Activated T-helper 2 cell treated with anti-CD3 and anti-CD28 coated beads, Interferon-gamma antibody, Interleukin-2, Interleukin-4, amounts not matched to agents 10 μg/mL and 5 μg/mL and 100 μg/mL, durations not matched to agents 14 hours and 24 hours and 36 hours (primary cell): ENCODE measurements around the gene DPP7. TPM values are rescaled to one million over a fixed set of nuclear protein-coding genes. Genes with fewer than 3 reads are reported as not detected.
A peak's percentile ranks its signal among the peaks of the same experiment; 100 is the strongest.

Source experiments
- DNase-seq: peaks from one replicate; pipeline ENCODE4 v3.0.0; 2021; ENCODE audit warnings: low spot score
- H3K27ac Mint-ChIP-seq: one replicate; pipeline ENCODE4 v1.8.0; 2021; ENCODE audit warnings: mixed read lengths
- H3K27me3 Mint-ChIP-seq: one replicate; pipeline ENCODE4 v1.8.0; 2021; ENCODE audit warnings: low read depth, mixed read lengths
- H3K36me3 Mint-ChIP-seq: one replicate; pipeline ENCODE4 v1.8.0; 2021; ENCODE audit warnings: low read depth, mixed read lengths
- H3K4me1 Mint-ChIP-seq: one replicate; pipeline ENCODE4 v1.8.0; 2021; ENCODE audit warnings: low read depth, mixed read lengths
- H3K4me3 Mint-ChIP-seq: one replicate; pipeline ENCODE4 v1.8.0; 2021; ENCODE audit warnings: low read depth, mild to moderate bottlenecking, moderate library complexity, mixed read lengths
- H3K9me3 Mint-ChIP-seq: one replicate; pipeline ENCODE4 v1.8.0; 2021; ENCODE audit warnings: mixed read lengths
- intact Hi-C: fragments of 100-400 bp; cut with micrococcal nuclease; formaldehyde crosslinking; loops from one replicate; pipeline ENCODE4 v1.15.1; 2023
- total RNA-seq: library from RNA; stranded (reverse); gene quantifications from 2 replicates; pipeline ENCODE4 v1.2.3, GENCODE V29; 2022

DPP7 gene
- total RNA-seq, 1 donor from 2014 or later: 318 TPM

- Mint-ChIP-seq H3K9me3 (no peaks in the 10 kb centered on the region), H3K4me3 (no peak overlapping the region), H3K27ac (no peak overlapping the region), H3K36me3 (peaks cover 23% of the 10 kb centered on the region), H3K27me3 (no peaks in the 10 kb centered on the region), H3K4me1 (peaks cover 9% of the 10 kb centered on the region)
- no peak for DNase-seq
- intact Hi-C loops: no loop called here
These were observed 16.6 kb downstream of the DPP7 start for GRCh38 chr9:137097761-137098462.

- Mint-ChIP-seq H3K36me3 (peaks cover 31% of the 10 kb centered on the region), H3K27me3 (no peaks in the 10 kb centered on the region), H3K4me3 (no peak overlapping the region), H3K27ac (peak overlapping the region; percentile 85), H3K9me3 (no peaks in the 10 kb centered on the region), H3K4me1 (peaks cover 9% of the 10 kb centered on the region)
- intact Hi-C loops: no loop called here
- no peak for DNase-seq
These were observed 17.6 kb downstream of the DPP7 start for GRCh38 chr9:137096785-137097546.

- H3K36me3 Mint-ChIP-seq: peaks cover 31% of the 10 kb centered on the region
- H3K4me1 Mint-ChIP-seq: peaks cover 9% of the 10 kb centered on the region
- intact Hi-C loops: loop anchor here (1.0 to 2.0 kb wide), 2 partner anchors 9 to 19 kb away; partner anchors contain the start of gene DPP7
- H3K27ac Mint-ChIP-seq: peak overlapping the region; percentile 85
- peak; percentile 81 for DNase-seq
- peak overlapping the region; percentile 63 for H3K4me3 Mint-ChIP-seq
- no peaks in the 10 kb centered on the region for H3K27me3 Mint-ChIP-seq
- H3K9me3 Mint-ChIP-seq: no peaks in the 10 kb centered on the region
These were observed 18.6 kb downstream of the DPP7 start for GRCh38 chr9:137095664-137096517.

- intact Hi-C loops: loop anchor here (5.0 kb wide), 1 partner anchor 148 kb away; no protein-coding TSS in a partner anchor
- Mint-ChIP-seq H3K9me3 (no peaks in the 10 kb centered on the region), H3K36me3 (peaks cover 30% of the 10 kb centered on the region), H3K27me3 (no peaks in the 10 kb centered on the region), H3K27ac (no peak overlapping the region), H3K4me3 (peak overlapping the region; percentile 5), H3K4me1 (peaks cover 27% of the 10 kb centered on the region)
- no peak for DNase-seq
These were observed 25.1 kb downstream of the DPP7 start for GRCh38 chr9:137089232-137089947.

GRCh38 chr9:137088121-137088520 lies 26.4 kb downstream of the DPP7 start:
- H3K4me3 Mint-ChIP-seq: peak overlapping the region; percentile 85
- H3K4me1 Mint-ChIP-seq: peaks cover 34% of the 10 kb centered on the region
- no peaks in the 10 kb centered on the region for H3K9me3 Mint-ChIP-seq
- H3K27me3 Mint-ChIP-seq: no peaks in the 10 kb centered on the region
- no peak for DNase-seq
- peaks cover 25% of the 10 kb centered on the region for H3K36me3 Mint-ChIP-seq
- intact Hi-C loops: loop anchor here (5.0 kb wide), 1 partner anchor 149 kb away; no protein-coding TSS in a partner anchor
- H3K27ac Mint-ChIP-seq: peak overlapping the region; percentile 84

- Mint-ChIP-seq H3K4me1 (peaks cover 34% of the 10 kb centered on the region), H3K9me3 (no peaks in the 10 kb centered on the region), H3K4me3 (peak overlapping the region; percentile 85), H3K36me3 (peaks cover 18% of the 10 kb centered on the region), H3K27me3 (no peaks in the 10 kb centered on the region), H3K27ac (peak overlapping the region; percentile 84)
- intact Hi-C loops: loop anchor here (1.0 to 5.0 kb wide), 4 partner anchors 8 to 150 kb away; partner anchors contain the start of gene DPP7
- no peak for DNase-seq
These were observed 27.1 kb downstream of the DPP7 start for GRCh38 chr9:137087409-137087925.

DNA sequence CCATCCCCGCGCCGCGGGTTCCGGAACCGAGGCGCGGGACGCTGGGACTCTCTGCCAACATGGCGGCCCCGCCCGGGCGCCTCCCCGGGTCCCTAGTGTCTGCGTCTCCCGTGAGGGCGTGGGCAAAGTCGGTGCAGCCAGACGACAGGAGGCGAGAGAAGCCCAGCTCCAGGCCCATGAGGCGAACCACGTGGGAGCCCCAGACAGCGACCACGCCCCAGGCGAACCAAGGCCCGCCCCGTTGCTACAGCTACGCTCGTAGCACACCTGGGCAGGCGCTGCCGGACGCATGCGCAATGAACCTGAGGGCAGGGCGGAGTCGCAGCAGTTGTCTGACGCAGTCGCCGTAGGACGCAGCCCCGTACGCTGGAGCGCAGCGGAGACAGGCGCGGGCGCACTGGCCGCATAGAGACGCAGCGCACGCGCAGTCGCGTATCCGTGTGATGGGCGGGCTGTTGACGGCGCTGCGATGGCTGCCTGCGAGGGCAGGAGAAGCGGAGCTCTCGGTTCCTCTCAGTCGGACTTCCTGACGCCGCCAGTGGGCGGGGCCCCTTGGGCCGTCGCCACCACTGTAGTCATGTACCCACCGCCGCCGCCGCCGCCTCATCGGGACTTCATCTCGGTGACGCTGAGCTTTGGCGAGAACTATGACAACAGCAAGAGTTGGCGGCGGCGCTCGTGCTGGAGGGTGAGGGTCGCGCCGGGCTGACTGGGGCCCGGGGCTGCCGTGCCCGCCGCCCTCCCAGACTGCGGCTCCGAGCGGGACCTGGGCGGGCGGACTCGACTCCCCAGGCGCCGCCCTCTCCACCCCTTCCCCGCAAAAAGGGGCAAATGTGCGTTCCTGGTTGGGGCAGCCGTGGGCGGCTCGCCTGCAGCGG lies 27.8 kb downstream of the DPP7 start, which contains the start of gene MAN1B1:
Gene MAN1B1, plus strand, starts transcription at position 455 of the 878 bp plus-strand sequence. Its CDS starts 15 bp downstream, at position 470.
- peaks cover 20% of the 10 kb centered on the region for H3K36me3 Mint-ChIP-seq

DNA sequence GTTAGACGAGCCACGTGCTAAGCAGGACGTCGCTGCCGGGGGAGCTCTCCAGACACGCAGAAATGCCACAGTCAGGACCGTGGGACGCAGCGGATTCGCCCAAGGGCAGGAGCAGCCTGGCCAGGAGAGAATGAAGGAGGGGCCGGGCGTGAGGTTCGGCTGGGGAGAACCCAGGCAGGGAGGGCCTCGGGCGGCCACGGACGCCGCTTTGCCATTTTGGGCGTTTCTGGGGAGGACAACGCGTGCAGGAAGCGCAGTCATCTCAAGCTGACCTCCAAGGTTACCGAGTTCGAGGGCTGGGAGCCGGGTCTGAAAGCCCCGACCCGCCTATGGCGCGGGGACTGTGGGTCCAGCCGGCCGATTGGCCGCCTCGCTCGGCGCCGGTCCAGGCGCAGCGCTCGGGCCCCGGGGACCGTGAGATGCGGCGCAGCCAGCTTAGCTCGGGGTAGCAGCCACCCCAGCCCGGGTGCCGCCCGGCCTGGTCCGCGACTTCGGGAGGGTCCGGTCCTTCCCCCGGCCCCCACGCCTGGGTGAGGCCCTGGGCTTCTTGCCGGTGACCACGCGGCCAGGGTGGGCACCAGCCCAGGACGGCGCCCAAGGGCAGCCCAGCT lies 28.5 kb downstream of the DPP7 start:
- Mint-ChIP-seq H3K4me1 (peaks cover 34% of the 10 kb centered on the region), H3K9me3 (no peaks in the 10 kb centered on the region), H3K27me3 (no peaks in the 10 kb centered on the region), H3K27ac (peak overlapping the region; percentile 88), H3K4me3 (peak overlapping the region; percentile 92), H3K36me3 (peaks cover 25% of the 10 kb centered on the region)
- intact Hi-C loops: loop anchor here (1.0 to 5.0 kb wide), 4 partner anchors 16 to 151 kb away; partner anchors contain the start of genes DPP7 and SAPCD2
- peak; percentile 40 for DNase-seq

More for the DNA sequence above, 27.8 kb downstream of the DPP7 start, which contains the start of gene MAN1B1:
- H3K27me3 Mint-ChIP-seq: no peaks in the 10 kb centered on the region
- H3K4me1 Mint-ChIP-seq: peaks cover 34% of the 10 kb centered on the region
- DNase-seq: peak; percentile 100
- H3K9me3 Mint-ChIP-seq: no peaks in the 10 kb centered on the region
- intact Hi-C loops: loop anchor here (1.0 to 5.0 kb wide), 5 partner anchors 9 to 151 kb away; partner anchors contain the start of genes DPP7 and SAPCD2
- peak within 1 kb of the TSS; percentile 92 for H3K4me3 Mint-ChIP-seq
- H3K27ac Mint-ChIP-seq: peak within 1 kb of the TSS; percentile 88

GRCh38 chr9:137084526-137084925 lies 30.0 kb downstream of the DPP7 start:
- H3K36me3 Mint-ChIP-seq: peaks cover 25% of the 10 kb centered on the region
- no peak for DNase-seq
- no peaks in the 10 kb centered on the region for H3K9me3 Mint-ChIP-seq
- no peaks in the 10 kb centered on the region for H3K27me3 Mint-ChIP-seq
- H3K4me1 Mint-ChIP-seq: peaks cover 34% of the 10 kb centered on the region
- H3K4me3 Mint-ChIP-seq: no peak overlapping the region
- H3K27ac Mint-ChIP-seq: no peak overlapping the region
- intact Hi-C loops: no loop called here

DNA sequence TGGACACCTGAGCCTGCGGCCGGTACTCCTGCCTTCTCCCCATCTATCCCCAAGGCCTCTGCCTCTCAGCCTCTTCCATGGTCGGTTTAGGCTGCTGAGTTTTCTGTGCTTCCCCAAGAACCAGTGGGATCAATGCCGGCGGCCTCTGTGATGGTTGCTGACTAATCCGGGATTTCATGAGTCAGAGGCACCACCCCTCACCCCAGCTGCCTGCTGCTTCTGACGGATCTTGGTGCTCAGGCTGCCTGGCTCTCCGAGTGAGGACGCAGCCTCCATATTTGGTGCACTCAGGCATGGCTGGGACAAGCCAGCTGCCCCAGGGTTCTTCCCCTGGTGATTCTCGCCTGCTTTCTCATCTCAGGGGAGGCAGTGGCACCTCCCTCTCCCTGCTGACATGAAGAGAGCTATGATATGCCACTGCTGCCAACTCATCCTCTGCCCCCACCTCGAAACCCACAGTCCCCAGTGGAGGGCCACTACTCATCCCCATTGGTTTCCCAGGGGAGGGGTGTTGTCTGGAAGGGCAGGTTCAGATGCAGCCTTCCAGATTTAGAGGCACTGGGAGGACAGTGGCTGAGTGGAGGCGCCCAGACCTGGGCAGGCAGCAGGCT lies 31.0 kb downstream of the DPP7 start:
- Mint-ChIP-seq H3K27me3 (no peaks in the 10 kb centered on the region), H3K9me3 (no peaks in the 10 kb centered on the region), H3K27ac (peak overlapping the region; percentile 42), H3K4me3 (no peak overlapping the region), H3K36me3 (peaks cover 19% of the 10 kb centered on the region), H3K4me1 (peaks cover 27% of the 10 kb centered on the region)
- intact Hi-C loops: no loop called here
- no peak for DNase-seq
